ENCODE data around the gene ZMYND10.

ZMYND10 gene

GRCh38 chr3:50388016-50388719 lies 42.6 kb upstream of the ZMYND10 start:
- Histone ChIP-seq H3K4me1 (ENCODE audit: control insufficient read depth, low read length) (no peaks in the 10 kb centered on the region), H3K79me2 (ENCODE audit: control insufficient read depth, low read length) (no peaks in the 10 kb centered on the region), H3K9me2 (replicated peaks; ENCODE audit: control insufficient read depth, low read length) (no peaks in the 10 kb centered on the region), H3K27ac (ENCODE audit: low read depth, low read length) (no peak overlapping the region), H4K20me1 (ENCODE audit: control insufficient read depth, insufficient read depth, low read depth, low read length) (no peaks in the 10 kb centered on the region), H3K27me3 (ENCODE audit: control insufficient read depth, low read length) (peaks cover 9% of the 10 kb centered on the region), H3K4me2 (ENCODE audit: low read length) (no peak overlapping the region), H3F3A (ENCODE audit: control insufficient read depth, insufficient read depth) (no peaks in the 10 kb centered on the region), H3K4me3 (ENCODE audit: low read length) (no peak overlapping the region), H3K36me3 (ENCODE audit: control insufficient read depth, low read length) (no peaks in the 10 kb centered on the region), H3K9me3 (ENCODE audit: control insufficient read depth, insufficient read depth, low read length) (no peaks in the 10 kb centered on the region)
- TF ChIP-seq CTCF (IDR thresholded peaks at IDR 0.05; ENCODE audit: low read depth, low read length, poor library complexity, severe bottlenecking) (peak; percentile 44), EZH2phosphoT487 (IDR thresholded peaks at IDR 0.05; ENCODE audit: borderline replicate concordance, low read length) (no peak)

GRCh38 chr3:50385754-50386153 lies 40.2 kb upstream of the ZMYND10 start:
- Histone ChIP-seq H3K9me2 (replicated peaks; ENCODE audit: control insufficient read depth, low read length) (no peaks in the 10 kb centered on the region), H3K4me2 (ENCODE audit: low read length) (no peak overlapping the region)
- no peak for TF ChIP-seq EZH2phosphoT487 (IDR thresholded peaks at IDR 0.05; ENCODE audit: borderline replicate concordance, low read length)
- TF ChIP-seq CTCF (IDR thresholded peaks at IDR 0.05; ENCODE audit: low read depth, low read length, poor library complexity, severe bottlenecking) = no peak

GRCh38 chr3:50383750-50384149 lies 38.2 kb upstream of the ZMYND10 start:
- Histone ChIP-seq H3K36me3 (ENCODE audit: control insufficient read depth, low read length) (no peaks in the 10 kb centered on the region), H3K4me3 (ENCODE audit: low read length) (no peak overlapping the region), H3K79me2 (ENCODE audit: control insufficient read depth, low read length) (no peaks in the 10 kb centered on the region), H3K4me1 (ENCODE audit: control insufficient read depth, low read length) (no peaks in the 10 kb centered on the region), H4K20me1 (ENCODE audit: control insufficient read depth, insufficient read depth, low read depth, low read length) (no peaks in the 10 kb centered on the region), H3F3A (ENCODE audit: control insufficient read depth, insufficient read depth) (no peaks in the 10 kb centered on the region), H3K27me3 (ENCODE audit: control insufficient read depth, low read length) (no peaks in the 10 kb centered on the region), H3K27ac (ENCODE audit: low read depth, low read length) (no peak overlapping the region), H3K9me3 (ENCODE audit: control insufficient read depth, insufficient read depth, low read length) (no peaks in the 10 kb centered on the region), H3K4me2 (ENCODE audit: low read length) (no peak overlapping the region), H3K9me2 (replicated peaks; ENCODE audit: control insufficient read depth, low read length) (no peaks in the 10 kb centered on the region)
- no peak for TF ChIP-seq EZH2phosphoT487 (IDR thresholded peaks at IDR 0.05; ENCODE audit: borderline replicate concordance, low read length)
- TF ChIP-seq CTCF (IDR thresholded peaks at IDR 0.05; ENCODE audit: low read depth, low read length, poor library complexity, severe bottlenecking) = no peak

More at GRCh38 chr3:50385754-50386153, 40.2 kb upstream of the ZMYND10 start:
- no peaks in the 10 kb centered on the region for H3K9me3 ChIP-seq (ENCODE audit: control insufficient read depth, insufficient read depth, low read length)
- H3K4me3 ChIP-seq (ENCODE audit: low read length) = no peak overlapping the region
- H3K79me2 ChIP-seq (ENCODE audit: control insufficient read depth, low read length) = no peaks in the 10 kb centered on the region
- H4K20me1 ChIP-seq (ENCODE audit: control insufficient read depth, insufficient read depth, low read depth, low read length) = no peaks in the 10 kb centered on the region
- H3K4me1 ChIP-seq (ENCODE audit: control insufficient read depth, low read length) = no peaks in the 10 kb centered on the region
- no peaks in the 10 kb centered on the region for H3K27me3 ChIP-seq (ENCODE audit: control insufficient read depth, low read length)
- H3K27ac ChIP-seq (ENCODE audit: low read depth, low read length) = no peak overlapping the region
- no peaks in the 10 kb centered on the region for H3K36me3 ChIP-seq (ENCODE audit: control insufficient read depth, low read length)
- H3F3A ChIP-seq (ENCODE audit: control insufficient read depth, insufficient read depth) = no peaks in the 10 kb centered on the region
